Mesenteric fat pad (tissue), 1 donor: ENCODE data around the gene MPV17L2. TPM values are rescaled to one million over a fixed set of nuclear protein-coding genes. Genes with fewer than 3 reads are reported as not detected.

Experiments
- DNase-seq: peaks from one replicate; pipeline ENCODE4 v3.0.0-alpha.2; 2020; ENCODE audit warnings: low spot score
- total RNA-seq: library from RNA; stranded (reverse); fragmentation: NEBNext Ultra II Directional; extraction: Animal tissue kit (Norgen Biotek cat#: 25700); gene quantifications from one replicate; pipeline ENCODE4 v1.2.1, GENCODE V29; 2021
- donor health status: DM: yes; HTN: yes; CAD: no.

The MPV17L2 gene
- total RNA-seq, 1 donor from 2014 or later, result 10.7 TPM

GRCh38 chr19:18232540-18233223 is 39.7 kb downstream of the MPV17L2 start:
- DNase-seq, result no peak

- no peak for DNase-seq
These were observed 40.3 kb downstream of the MPV17L2 start for GRCh38 chr19:18233224-18233825.

GRCh38 chr19:18234194-18234593 is 41.2 kb downstream of the MPV17L2 start:
- no peak for DNase-seq

GRCh38 chr19:18239303-18239702 is 46.3 kb downstream of the MPV17L2 start:
- DNase-seq, result no peak

GRCh38 chr19:18245297-18245696 is 52.3 kb downstream of the MPV17L2 start:
- no peak for DNase-seq

Other genes starting within 250 kb of the MPV17L2 start
- 0.13 TPM for gene KCNN1, start 226.1 kb upstream of the MPV17L2 start, total RNA-seq
- gene ARRDC2, start 185.0 kb upstream of the MPV17L2 start, total RNA-seq, result 26.0 TPM
- 2.3 TPM for gene IL12RB1, start 106.3 kb upstream of the MPV17L2 start, total RNA-seq
- gene MAST3, start 95.4 kb upstream of the MPV17L2 start, total RNA-seq, result 19.1 TPM
- gene PIK3R2, start 40.1 kb upstream of the MPV17L2 start, total RNA-seq, result 14.8 TPM
- gene IFI30, start 19.4 kb upstream of the MPV17L2 start, total RNA-seq, result 236 TPM
- 3.0 TPM for gene RAB3A, start 10.8 kb downstream of the MPV17L2 start, total RNA-seq
- gene PDE4C, start 33.2 kb downstream of the MPV17L2 start, total RNA-seq, result not detected
- 2.8 TPM for gene IQCN, start 81.2 kb downstream of the MPV17L2 start, total RNA-seq
- 320 TPM for gene JUND, start 88.4 kb downstream of the MPV17L2 start, total RNA-seq
- gene LSM4, start 129.9 kb downstream of the MPV17L2 start, total RNA-seq, result 68.4 TPM
- gene PGPEP1, start 147.4 kb downstream of the MPV17L2 start, total RNA-seq, result 48.7 TPM
- 5.9 TPM for gene GDF15, start 192.9 kb downstream of the MPV17L2 start, total RNA-seq
- gene LRRC25, start 204.4 kb downstream of the MPV17L2 start, total RNA-seq, result 19.3 TPM
- gene SSBP4, start 226.2 kb downstream of the MPV17L2 start, total RNA-seq, result 63.3 TPM
- gene ISYNA1, start 244.9 kb downstream of the MPV17L2 start, total RNA-seq, result 18.3 TPM